Measurements from ENCODE around the gene CD248.

CD248 gene

DNA sequence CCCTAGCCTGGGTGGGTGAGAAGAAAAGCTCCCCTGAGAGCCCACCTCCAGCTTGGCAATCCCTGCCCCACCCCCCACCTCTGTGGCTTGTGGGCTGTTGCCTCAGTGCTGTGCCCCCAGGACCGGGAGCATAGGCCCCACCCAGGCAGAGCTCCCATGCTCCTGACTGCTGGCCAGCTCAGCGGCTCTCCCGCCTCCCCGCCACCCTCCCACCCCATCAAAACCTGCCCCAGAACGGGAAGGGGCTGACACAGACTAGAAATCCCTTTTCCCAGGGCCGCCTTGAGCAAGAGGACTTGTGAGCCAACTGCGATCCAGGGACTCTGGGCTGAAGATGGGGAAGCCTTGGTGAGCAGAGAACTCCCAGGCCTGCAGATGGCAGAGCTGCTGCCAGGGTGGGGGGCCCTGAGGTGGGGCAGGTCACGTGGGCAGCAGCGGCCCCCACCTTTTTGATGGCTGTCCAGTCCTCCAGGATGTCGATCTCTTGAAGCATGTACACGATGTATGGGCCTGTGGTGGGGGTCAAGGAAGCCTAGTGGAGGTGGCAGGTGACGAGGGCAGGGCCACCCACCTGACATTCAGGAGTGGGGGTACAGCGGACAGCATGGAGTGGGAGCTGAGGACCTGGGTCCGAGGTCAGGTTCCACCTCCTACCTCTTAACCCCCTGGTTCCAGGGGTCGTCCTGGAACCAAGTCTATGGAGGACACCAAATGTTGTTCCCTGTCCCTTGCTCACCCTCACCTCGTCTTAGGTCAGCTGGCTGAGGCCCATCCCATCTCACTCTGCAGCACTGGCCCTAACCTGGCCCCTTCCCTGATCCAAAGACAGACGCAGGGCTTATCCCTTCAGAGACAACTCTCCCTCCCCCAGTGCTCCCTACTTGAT is 21.7 kb upstream of the CD248 start:
- Histone ChIP-seq H3K79me2 (ENCODE audit: insufficient read depth, low read length) (peaks cover 9% of the 10 kb centered on the region), H3K4me3 (ENCODE audit: low read depth in 1 of 2, low read length in 2 of 2) (no peak overlapping the region), H3K4me1 (ENCODE audit: insufficient read depth, low read length) (peaks cover 8% of the 10 kb centered on the region), H4K20me1 (ENCODE audit: insufficient read depth, low read length) (peaks cover 11% of the 10 kb centered on the region), H3K9ac (ENCODE audit: low read depth, low read length) (no peak overlapping the region), H3K36me3 (ENCODE audit: insufficient read depth, low read length) (peaks cover 63% of the 10 kb centered on the region), H2AFZ (ENCODE audit: low read depth, low read length) (no peak overlapping the region), H3K27me3 (ENCODE audit: insufficient read depth, low read length, poor library complexity) (no peaks in the 10 kb centered on the region), H3K27ac (ENCODE audit: low read length) (no peak overlapping the region), H3K9me3 (ENCODE audit: insufficient read depth, low read length, severe bottlenecking) (no peaks in the 10 kb centered on the region), H3K4me2 (ENCODE audit: insufficient read depth, low read length) (no peak overlapping the region)
- TF ChIP-seq, protein P1, sequence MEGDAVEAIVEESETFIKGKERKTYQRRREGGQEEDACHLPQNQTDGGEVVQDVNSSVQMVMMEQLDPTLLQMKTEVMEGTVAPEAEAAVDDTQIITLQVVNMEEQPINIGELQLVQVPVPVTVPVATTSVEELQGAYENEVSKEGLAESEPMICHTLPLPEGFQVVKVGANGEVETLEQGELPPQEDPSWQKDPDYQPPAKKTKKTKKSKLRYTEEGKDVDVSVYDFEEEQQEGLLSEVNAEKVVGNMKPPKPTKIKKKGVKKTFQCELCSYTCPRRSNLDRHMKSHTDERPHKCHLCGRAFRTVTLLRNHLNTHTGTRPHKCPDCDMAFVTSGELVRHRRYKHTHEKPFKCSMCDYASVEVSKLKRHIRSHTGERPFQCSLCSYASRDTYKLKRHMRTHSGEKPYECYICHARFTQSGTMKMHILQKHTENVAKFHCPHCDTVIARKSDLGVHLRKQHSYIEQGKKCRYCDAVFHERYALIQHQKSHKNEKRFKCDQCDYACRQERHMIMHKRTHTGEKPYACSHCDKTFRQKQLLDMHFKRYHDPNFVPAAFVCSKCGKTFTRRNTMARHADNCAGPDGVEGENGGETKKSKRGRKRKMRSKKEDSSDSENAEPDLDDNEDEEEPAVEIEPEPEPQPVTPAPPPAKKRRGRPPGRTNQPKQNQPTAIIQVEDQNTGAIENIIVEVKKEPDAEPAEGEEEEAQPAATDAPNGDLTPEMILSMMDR (IDR thresholded peaks at IDR 0.05; ENCODE audit: borderline replicate concordance, extremely low read depth, low read length, poor library complexity, severe bottlenecking), result no peak
- TF ChIP-seq EZH2 (IDR thresholded peaks at IDR 0.05; ENCODE audit: borderline replicate concordance, low read depth, low read length, severe bottlenecking), result no peak
- ATAC-seq (ENCODE audit: insufficient read depth, low read depth), result no peak
- no peak for DNase-seq

DNA sequence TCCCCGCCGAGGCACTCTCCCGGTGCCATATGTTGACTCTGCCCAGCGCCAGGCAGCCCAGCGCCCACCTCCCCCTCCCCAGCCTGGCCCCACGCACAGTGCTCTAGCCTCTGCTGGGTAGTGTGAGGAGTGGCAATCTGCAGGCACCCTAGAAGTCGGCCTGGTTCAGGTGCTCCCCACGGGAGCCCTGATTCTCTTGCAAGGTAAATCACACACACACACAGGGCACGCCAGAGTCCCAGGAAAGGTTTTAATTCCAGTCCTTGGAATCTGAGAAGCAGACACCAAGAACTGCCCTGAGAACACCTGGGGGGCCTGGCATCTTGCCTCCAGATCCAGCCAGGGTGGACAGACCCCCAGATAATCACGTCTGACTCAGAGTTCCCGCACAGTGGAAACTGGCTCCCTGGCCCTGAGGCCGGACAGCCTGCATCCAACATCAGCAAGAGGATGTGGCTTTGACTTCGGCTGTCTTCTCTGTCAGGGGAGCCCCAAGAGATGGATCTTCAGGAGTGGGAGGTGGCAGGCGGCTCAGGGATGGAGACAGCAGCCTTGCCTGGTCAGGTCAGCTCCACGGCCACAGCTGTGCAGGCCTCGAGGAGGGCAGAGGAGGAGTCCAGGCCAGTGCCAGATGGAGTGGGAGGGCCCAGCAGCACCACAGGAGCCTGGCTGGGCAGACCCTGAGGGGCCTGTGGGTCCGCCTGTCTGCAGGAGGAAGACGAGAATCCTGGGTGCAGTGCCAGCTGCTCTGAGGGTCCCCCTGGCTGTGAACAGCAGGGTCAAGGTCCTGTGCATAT is 20.5 kb upstream of the CD248 start:
- no peaks in the 10 kb centered on the region for H3K4me1 ChIP-seq (ENCODE audit: insufficient read depth, low read length)
- no peak overlapping the region for H3K27ac ChIP-seq (ENCODE audit: low read length)
- H3K9ac ChIP-seq (ENCODE audit: low read depth, low read length), result no peak overlapping the region

DNA sequence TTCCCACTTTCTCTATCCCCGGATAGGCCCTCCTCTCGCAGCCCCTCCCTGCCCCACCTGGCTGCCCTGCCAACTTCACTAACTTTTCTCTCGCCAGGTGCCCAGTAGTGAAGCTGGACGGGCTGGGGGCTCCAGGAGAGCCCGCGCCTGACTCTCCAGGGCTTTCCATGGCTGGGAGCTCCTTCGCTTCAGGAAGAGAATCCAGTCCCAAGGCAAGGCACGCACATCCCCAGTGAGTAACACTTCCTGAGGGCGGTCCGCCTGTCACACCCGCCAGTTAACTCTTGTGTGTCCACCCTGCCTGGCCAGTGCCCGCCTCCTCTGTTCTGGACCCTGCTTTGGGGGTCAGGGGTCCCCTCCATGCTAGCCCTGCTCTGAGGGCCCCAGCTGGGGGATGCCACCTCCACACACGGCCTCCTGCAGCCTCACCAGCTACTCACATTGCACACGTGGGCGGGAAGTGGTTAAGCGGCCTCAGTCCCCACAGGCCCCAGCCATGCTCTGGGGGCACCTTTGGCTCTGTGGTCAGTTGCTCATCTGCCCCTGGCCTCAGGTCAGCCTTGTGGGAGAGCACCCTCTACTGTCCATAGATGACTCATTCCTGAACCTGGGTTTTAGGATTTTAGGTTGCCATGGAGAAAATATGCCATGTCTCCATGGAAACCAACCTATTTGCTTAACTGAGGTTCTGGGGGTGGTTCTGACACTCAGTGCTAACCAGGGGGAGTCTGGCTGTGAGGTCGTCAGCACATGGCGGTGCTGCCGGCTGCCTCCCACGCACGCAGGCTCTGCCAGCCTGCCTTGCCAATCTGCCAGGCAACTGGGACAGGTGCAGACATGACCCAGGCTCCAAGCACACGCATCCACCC is 19.6 kb upstream of the CD248 start, which contains the start of gene RIN1:
Gene RIN1, minus strand, starts transcription at position 201 of the 869 bp plus-strand sequence. Its CDS starts 32 bp downstream, at position 169.
- no peaks in the 10 kb centered on the region for H3K9me3 ChIP-seq (ENCODE audit: insufficient read depth, low read length, severe bottlenecking)
- H3K79me2 ChIP-seq (ENCODE audit: insufficient read depth, low read length), result no peaks in the 10 kb centered on the region
- no peak within 1 kb of the TSS for H3K9ac ChIP-seq (ENCODE audit: low read depth, low read length)
- H3K4me3 ChIP-seq (ENCODE audit: low read depth in 1 of 2, low read length in 2 of 2), result no peak within 1 kb of the TSS
- no peak within 1 kb of the TSS for H3K4me2 ChIP-seq (ENCODE audit: insufficient read depth, low read length)
- ATAC-seq (ENCODE audit: insufficient read depth, low read depth) (peak; percentile 46), DNase-seq (no peak)
- H3K4me1 ChIP-seq (ENCODE audit: insufficient read depth, low read length), result no peaks in the 10 kb centered on the region
- TF ChIP-seq EZH2 (IDR thresholded peaks at IDR 0.05; ENCODE audit: borderline replicate concordance, low read depth, low read length, severe bottlenecking), result no peak
- TF ChIP-seq, protein P1 (IDR thresholded peaks at IDR 0.05; ENCODE audit: borderline replicate concordance, extremely low read depth, low read length, poor library complexity, severe bottlenecking), result peak; percentile 15
- H2AFZ ChIP-seq (ENCODE audit: low read depth, low read length), result no peak within 1 kb of the TSS
- H3K27me3 ChIP-seq (ENCODE audit: insufficient read depth, low read length, poor library complexity), result no peaks in the 10 kb centered on the region
- H3K27ac ChIP-seq (ENCODE audit: low read length), result no peak within 1 kb of the TSS
- H4K20me1 ChIP-seq (ENCODE audit: insufficient read depth, low read length), result peaks cover 11% of the 10 kb centered on the region
- peaks cover 48% of the 10 kb centered on the region for H3K36me3 ChIP-seq (ENCODE audit: insufficient read depth, low read length)

More for the DNA sequence above, 20.5 kb upstream of the CD248 start:
- Histone ChIP-seq H3K4me3 (ENCODE audit: low read depth in 1 of 2, low read length in 2 of 2) (no peak overlapping the region), H2AFZ (ENCODE audit: low read depth, low read length) (no peak overlapping the region), H3K9me3 (ENCODE audit: insufficient read depth, low read length, severe bottlenecking) (no peaks in the 10 kb centered on the region), H3K27me3 (ENCODE audit: insufficient read depth, low read length, poor library complexity) (no peaks in the 10 kb centered on the region), H3K4me2 (ENCODE audit: insufficient read depth, low read length) (no peak overlapping the region), H3K79me2 (ENCODE audit: insufficient read depth, low read length) (no peaks in the 10 kb centered on the region), H4K20me1 (ENCODE audit: insufficient read depth, low read length) (peaks cover 11% of the 10 kb centered on the region), H3K36me3 (ENCODE audit: insufficient read depth, low read length) (peaks cover 56% of the 10 kb centered on the region)
- TF ChIP-seq, protein P1 (IDR thresholded peaks at IDR 0.05; ENCODE audit: borderline replicate concordance, extremely low read depth, low read length, poor library complexity, severe bottlenecking), result no peak
- TF ChIP-seq EZH2 (IDR thresholded peaks at IDR 0.05; ENCODE audit: borderline replicate concordance, low read depth, low read length, severe bottlenecking), result no peak
- ATAC-seq (ENCODE audit: insufficient read depth, low read depth) (no peak; the same call in 2 of the 3 replicates), DNase-seq (no peak)

All from DND-41 (cell line).